Endodermal cell (in vitro differentiated cells): ENCODE measurements around the gene ERBB4. TPM values are rescaled to one million over a fixed set of nuclear protein-coding genes. Genes with fewer than 3 reads are reported as not detected.

Source experiments
- DNase-seq: peaks from one replicate; pipeline ENCODE4 v3.0.0-alpha.2; 2017
- H3K27ac ChIP-seq: 2 replicates; pipeline ENCODE4 v1.5.1; 2013; ENCODE audit warnings: mild to moderate bottlenecking, low read depth, low read length, moderate library complexity
- H3K27me3 ChIP-seq: 2 replicates; pipeline ENCODE4 v1.6.1; 2013; ENCODE audit warnings: mild to moderate bottlenecking, low read length, moderate library complexity; ENCODE audit not compliant: insufficient read depth, control insufficient read depth, poor library complexity, severe bottlenecking
- H3K36me3 ChIP-seq: 2 replicates; pipeline ENCODE4 v1.7.0; 2013; ENCODE audit warnings: mild to moderate bottlenecking, low read length, moderate library complexity; ENCODE audit not compliant: control insufficient read depth, insufficient read depth
- H3K4me1 ChIP-seq: one replicate; pipeline ENCODE4 v1.7.0; 2013; ENCODE audit warnings: low read length; ENCODE audit not compliant: control insufficient read depth, insufficient read depth
- H3K4me3 ChIP-seq: 2 replicates; pipeline ENCODE4 v1.5.1; 2013; ENCODE audit warnings: mild to moderate bottlenecking, low read length, moderate library complexity
- H3K9ac ChIP-seq: 2 replicates; pipeline ENCODE4 v1.6.1; 2013; ENCODE audit warnings: mild to moderate bottlenecking, low read length, moderate library complexity; ENCODE audit not compliant: poor library complexity, severe bottlenecking; ENCODE audit errors: extremely low read depth
- H3K9me3 ChIP-seq: 2 replicates; pipeline ENCODE4 v1.6.1; 2013; ENCODE audit warnings: mild to moderate bottlenecking, low read length, moderate library complexity; ENCODE audit not compliant: control insufficient read depth
- H3K27ac Mint-ChIP-seq: 2 replicates; pipeline ENCODE4 v1.8.0; 2020; ENCODE audit warnings: mixed read lengths
- H3K27me3 Mint-ChIP-seq: 2 replicates; pipeline ENCODE4 v1.8.0; 2021; ENCODE audit warnings: mild to moderate bottlenecking, mixed read lengths; ENCODE audit not compliant: insufficient read depth
- H3K36me3 Mint-ChIP-seq: 2 replicates; pipeline ENCODE4 v1.8.0; 2020; ENCODE audit warnings: low read depth, mixed read lengths
- H3K4me1 Mint-ChIP-seq: 2 replicates; pipeline ENCODE4 v1.8.0; 2020; ENCODE audit warnings: mixed read lengths
- H3K4me3 Mint-ChIP-seq: 2 replicates; pipeline ENCODE4 v1.8.0; 2020; ENCODE audit warnings: mild to moderate bottlenecking, moderate library complexity, mixed read lengths
- H3K9me3 Mint-ChIP-seq: 2 replicates; pipeline ENCODE4 v1.8.0; 2020; ENCODE audit warnings: mild to moderate bottlenecking, mixed read lengths
- WGBS, 2 experiments: methylation state at CpG; one replicate each; pipeline versions ENCODE4 v1.1.5 to v1.1.7; 2013; ENCODE audit warnings: missing lambda C conversion rate in 2 of 2, mixed read lengths in 1 of 2; ENCODE audit not compliant: insufficient coverage in 1 of 2, insufficient read length in 1 of 2; 5-methylcytosine and 5-hydroxymethylcytosine counted together
- total RNA-seq, 2 donors: library from RNA; stranded (reverse); fragmentation: NEBNext Ultra II Directional in 1 of 2; extraction: Animal tissue kit (Norgen Biotek cat#: 25700) in 1 of 2; gene quantifications; 2 replicates in 1 of 2; 3 replicates in 1 of 2; pipeline ENCODE4 v1.2.1, GENCODE V29; 2021
- TF ChIP-seq, protein P1 (sequence below): fragments of 200-600 bp; sonication (generic); conservative IDR thresholded peaks from 2 replicates; pipeline ENCODE4 v1.5.0; 2021; ENCODE audit warnings: antibody characterized with exemption, mild to moderate bottlenecking

The ERBB4 gene
- total RNA-seq, 2 donors from 2014 or later, result 154 to 158 TPM

DNA sequence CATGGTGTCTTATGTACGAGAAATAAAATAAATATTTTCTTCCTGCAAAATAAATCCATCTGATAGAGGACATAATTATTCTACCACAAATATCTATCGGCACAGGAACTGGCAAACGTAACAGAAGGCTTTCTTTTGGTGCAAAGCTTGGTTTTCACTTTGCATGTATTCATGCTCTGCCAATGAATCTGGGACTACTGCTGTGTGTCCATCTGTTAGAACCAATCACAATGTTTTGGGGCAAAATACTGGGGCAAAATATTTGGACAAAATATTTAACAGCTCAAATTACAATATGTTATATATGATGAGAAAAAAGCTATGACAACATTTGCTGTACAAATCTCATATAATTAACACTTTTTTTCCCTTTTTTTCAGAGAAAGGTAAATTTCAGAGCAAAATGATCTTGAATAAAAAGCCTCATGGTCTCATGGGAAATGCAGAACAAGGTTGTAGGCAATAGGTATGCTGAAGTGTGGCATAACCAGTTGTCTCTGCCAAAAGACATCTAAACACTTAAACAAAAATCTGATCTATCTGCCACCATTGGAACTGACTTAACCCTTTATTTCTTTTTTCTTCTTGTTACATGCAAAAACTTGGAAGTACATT, 1059.0 kb downstream of the ERBB4 start:
- 88% methylated on average over 3 of the region's 3 CpGs; no CpG with 5 or more reads in 1 of the 2 experiments for WGBS, 2 experiments
- no peak for DNase-seq
- no peak overlapping the region for H3K9ac ChIP-seq
- H3K36me3 Mint-ChIP-seq, result peaks cover 13% of the 10 kb centered on the region
- H3K4me3 ChIP-seq, result no peak overlapping the region
- no peaks in the 10 kb centered on the region for H3K9me3 ChIP-seq
- H3K27ac ChIP-seq, result no peak overlapping the region
- peaks cover 2% of the 10 kb centered on the region for H3K4me1 ChIP-seq
- H3K4me3 Mint-ChIP-seq, result no peak overlapping the region
- H3K27me3 Mint-ChIP-seq, result no peaks in the 10 kb centered on the region
- H3K27ac Mint-ChIP-seq, result no peak overlapping the region
- TF ChIP-seq, protein P1, sequence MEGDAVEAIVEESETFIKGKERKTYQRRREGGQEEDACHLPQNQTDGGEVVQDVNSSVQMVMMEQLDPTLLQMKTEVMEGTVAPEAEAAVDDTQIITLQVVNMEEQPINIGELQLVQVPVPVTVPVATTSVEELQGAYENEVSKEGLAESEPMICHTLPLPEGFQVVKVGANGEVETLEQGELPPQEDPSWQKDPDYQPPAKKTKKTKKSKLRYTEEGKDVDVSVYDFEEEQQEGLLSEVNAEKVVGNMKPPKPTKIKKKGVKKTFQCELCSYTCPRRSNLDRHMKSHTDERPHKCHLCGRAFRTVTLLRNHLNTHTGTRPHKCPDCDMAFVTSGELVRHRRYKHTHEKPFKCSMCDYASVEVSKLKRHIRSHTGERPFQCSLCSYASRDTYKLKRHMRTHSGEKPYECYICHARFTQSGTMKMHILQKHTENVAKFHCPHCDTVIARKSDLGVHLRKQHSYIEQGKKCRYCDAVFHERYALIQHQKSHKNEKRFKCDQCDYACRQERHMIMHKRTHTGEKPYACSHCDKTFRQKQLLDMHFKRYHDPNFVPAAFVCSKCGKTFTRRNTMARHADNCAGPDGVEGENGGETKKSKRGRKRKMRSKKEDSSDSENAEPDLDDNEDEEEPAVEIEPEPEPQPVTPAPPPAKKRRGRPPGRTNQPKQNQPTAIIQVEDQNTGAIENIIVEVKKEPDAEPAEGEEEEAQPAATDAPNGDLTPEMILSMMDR, result no peak
- H3K27me3 ChIP-seq, result no peaks in the 10 kb centered on the region
- no peaks in the 10 kb centered on the region for H3K36me3 ChIP-seq
- no peaks in the 10 kb centered on the region for H3K9me3 Mint-ChIP-seq
- peaks cover 35% of the 10 kb centered on the region for H3K4me1 Mint-ChIP-seq

- Histone ChIP-seq H3K27me3 (no peaks in the 10 kb centered on the region), H3K9me3 (peaks cover 10% of the 10 kb centered on the region), H3K4me3 (no peak overlapping the region), H3K9ac (no peak overlapping the region), H3K27ac (no peak overlapping the region), H3K4me1 (peaks cover 2% of the 10 kb centered on the region), H3K36me3 (no peaks in the 10 kb centered on the region)
- Mint-ChIP-seq H3K9me3 (peaks cover 5% of the 10 kb centered on the region), H3K27me3 (no peaks in the 10 kb centered on the region), H3K4me1 (peaks cover 35% of the 10 kb centered on the region), H3K27ac (no peak overlapping the region), H3K36me3 (peaks cover 18% of the 10 kb centered on the region), H3K4me3 (no peak overlapping the region)
- DNase-seq, result no peak
- 100% methylated on average over 2 of the region's 2 CpGs; no CpG with 5 or more reads in 1 of the 2 experiments for WGBS, 2 experiments
- TF ChIP-seq, protein P1, result no peak
Observed at GRCh38 chr2:211477537-211478275, 1060.9 kb downstream of the ERBB4 start.

- peaks cover 30% of the 10 kb centered on the region for H3K4me1 Mint-ChIP-seq
- no peak overlapping the region for H3K27ac Mint-ChIP-seq
- H3K36me3 ChIP-seq, result no peaks in the 10 kb centered on the region
- no peaks in the 10 kb centered on the region for H3K27me3 ChIP-seq
- peaks cover 23% of the 10 kb centered on the region for H3K36me3 Mint-ChIP-seq
- H3K27ac ChIP-seq, result no peak overlapping the region
- no peak for DNase-seq
- H3K4me3 Mint-ChIP-seq, result no peak overlapping the region
- no peaks in the 10 kb centered on the region for H3K4me1 ChIP-seq
- TF ChIP-seq, protein P1, result no peak
- no peak overlapping the region for H3K9ac ChIP-seq
- no peaks in the 10 kb centered on the region for H3K27me3 Mint-ChIP-seq
- peaks cover 6% of the 10 kb centered on the region for H3K9me3 Mint-ChIP-seq
- H3K9me3 ChIP-seq, result peaks cover 10% of the 10 kb centered on the region
- no peak overlapping the region for H3K4me3 ChIP-seq
Observed at GRCh38 chr2:211473116-211473515, 1065.5 kb downstream of the ERBB4 start.
